PC-9 (cell line): Measurements from ENCODE around the gene CFAP70.

Experiments used
- EZH2 ChIP-seq: fragments of 200-600 bp; sonication (generic); IDR thresholded peaks from 2 replicates; pipeline ENCODE4 v1.8.0; 2017; ENCODE audit warnings: antibody characterized with exemption, low read depth
- TF ChIP-seq, protein P1 (sequence below): fragments of 200-600 bp; sonication (generic); conservative IDR thresholded peaks from 2 replicates; pipeline ENCODE4 v1.6.1; 2017; ENCODE audit warnings: mixed run types, antibody characterized with exemption, mild to moderate bottlenecking, moderate library complexity

DNA sequence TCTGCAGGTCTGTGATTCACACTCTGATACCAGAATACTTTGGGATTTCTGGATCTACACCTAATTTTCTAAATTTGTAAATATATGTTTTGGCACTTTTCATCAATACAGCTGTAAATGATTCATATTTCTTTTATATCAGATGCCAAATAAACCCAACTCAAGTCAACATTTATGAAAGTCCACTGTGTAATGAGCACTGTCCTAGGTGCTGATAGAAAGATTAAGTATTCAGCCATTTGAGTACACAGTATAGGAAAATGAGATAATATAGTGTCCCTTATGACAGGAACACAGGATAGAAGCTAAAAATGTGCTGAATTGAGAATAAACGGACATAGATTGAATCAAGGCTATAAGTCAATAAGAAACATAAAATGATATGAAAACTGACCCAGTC is 48.8 kb upstream of the CFAP70 start:
- TF ChIP-seq, protein P1, sequence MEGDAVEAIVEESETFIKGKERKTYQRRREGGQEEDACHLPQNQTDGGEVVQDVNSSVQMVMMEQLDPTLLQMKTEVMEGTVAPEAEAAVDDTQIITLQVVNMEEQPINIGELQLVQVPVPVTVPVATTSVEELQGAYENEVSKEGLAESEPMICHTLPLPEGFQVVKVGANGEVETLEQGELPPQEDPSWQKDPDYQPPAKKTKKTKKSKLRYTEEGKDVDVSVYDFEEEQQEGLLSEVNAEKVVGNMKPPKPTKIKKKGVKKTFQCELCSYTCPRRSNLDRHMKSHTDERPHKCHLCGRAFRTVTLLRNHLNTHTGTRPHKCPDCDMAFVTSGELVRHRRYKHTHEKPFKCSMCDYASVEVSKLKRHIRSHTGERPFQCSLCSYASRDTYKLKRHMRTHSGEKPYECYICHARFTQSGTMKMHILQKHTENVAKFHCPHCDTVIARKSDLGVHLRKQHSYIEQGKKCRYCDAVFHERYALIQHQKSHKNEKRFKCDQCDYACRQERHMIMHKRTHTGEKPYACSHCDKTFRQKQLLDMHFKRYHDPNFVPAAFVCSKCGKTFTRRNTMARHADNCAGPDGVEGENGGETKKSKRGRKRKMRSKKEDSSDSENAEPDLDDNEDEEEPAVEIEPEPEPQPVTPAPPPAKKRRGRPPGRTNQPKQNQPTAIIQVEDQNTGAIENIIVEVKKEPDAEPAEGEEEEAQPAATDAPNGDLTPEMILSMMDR = no peak
- no peak for TF ChIP-seq EZH2
